HL-60 (cell line): ENCODE data around the gene MMP20.

Experiments
- CTCF ChIP-seq: IDR thresholded peaks from one replicate; pipeline ENCODE4 v1.5.1; 2011; ENCODE audit warnings: low read length, control low read depth, inconsistent platforms; ENCODE audit not compliant: insufficient read depth
- POLR2AphosphoS5 ChIP-seq: IDR thresholded peaks from 2 replicates; pipeline ENCODE4 v1.6.1; 2012; ENCODE audit warnings: low read depth
- REST ChIP-seq: IDR thresholded peaks from 2 replicates; pipeline ENCODE4 v1.6.1; 2012; ENCODE audit warnings: low read depth; ENCODE audit not compliant: insufficient replicate concordance

- TF ChIP-seq CTCF (no peak), POLR2AphosphoS5 (no peak), REST (no peak)
Observed at GRCh38 chr11:102599642-102600261, 25.4 kb downstream of the MMP20 start.
